22Rv1 (cell line): ENCODE results near the gene SNRNP70.
"Not testable (repeated sequence)": the region's sequence is repeated elsewhere in the genome, so short reads cannot be mapped to it uniquely, and the experiment has no call there.

Experiments
- CTCF ChIP-seq: fragments of 450-650 bp; IDR thresholded peaks from 2 replicates; pipeline ENCODE4 v1.5.1; 2017; ENCODE audit warnings: mild to moderate bottlenecking
- ZFX ChIP-seq: fragments of 450-650 bp; IDR thresholded peaks from 2 replicates; pipeline ENCODE4 v1.6.1; 2017; ENCODE audit warnings: antibody characterized with exemption, borderline replicate concordance

- TF ChIP-seq CTCF, ZFX: not testable (repeated sequence)
Observed at GRCh38 chr19:49123285-49123684, 38.0 kb downstream of the SNRNP70 start.
